Renal cortex interstitium (tissue), 11 donors: ENCODE results near the gene BAZ1B. TPM values are rescaled to one million over a fixed set of nuclear protein-coding genes. Genes with fewer than 3 reads are reported as not detected.
"Not testable (repeated sequence)": the region's sequence is repeated elsewhere in the genome, so short reads cannot be mapped to it uniquely, and the experiment has no call there.

ENCODE experiments used
- DNase-seq, 11 donors: peaks; one replicate each; pipeline ENCODE4 v3.0.0-alpha.2; 2013; ENCODE audit warnings: low read depth in 9 of 11, low spot score in 4 of 11; ENCODE audit errors: extremely low read depth in 1 of 11
- polyA plus RNA-seq, 3 donors: library from polyadenylated mRNA; unstranded; fragments of 120-200 nt; gene quantifications; one replicate each; pipeline ENCODE4 v1.2.1, GENCODE V29; 2013; ENCODE audit not compliant: insufficient read length in 3 of 3

The BAZ1B gene
- polyA plus RNA-seq, 3 donors: 60.4 to 84.6 (median 82.2) TPM

DNA sequence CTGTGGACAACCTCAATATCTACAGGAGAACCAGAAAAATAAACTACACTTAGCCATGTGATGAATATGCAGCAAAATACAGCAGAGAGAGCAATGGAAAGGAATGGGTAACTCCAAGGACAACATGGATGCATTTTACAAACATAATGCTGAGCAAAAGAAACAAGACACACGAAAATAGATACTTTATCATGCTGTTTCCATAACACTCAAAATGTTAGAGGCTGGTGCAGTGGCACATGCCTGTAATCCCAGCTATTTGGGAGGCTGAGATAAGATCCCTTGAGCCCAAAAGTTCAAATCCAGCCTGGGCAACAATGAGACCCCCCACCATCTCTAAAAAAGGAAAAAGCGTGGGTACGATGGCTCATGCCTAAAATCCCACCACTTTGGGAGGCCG lies 27.1 kb upstream of the BAZ1B start:
- no peak for DNase-seq

DNA sequence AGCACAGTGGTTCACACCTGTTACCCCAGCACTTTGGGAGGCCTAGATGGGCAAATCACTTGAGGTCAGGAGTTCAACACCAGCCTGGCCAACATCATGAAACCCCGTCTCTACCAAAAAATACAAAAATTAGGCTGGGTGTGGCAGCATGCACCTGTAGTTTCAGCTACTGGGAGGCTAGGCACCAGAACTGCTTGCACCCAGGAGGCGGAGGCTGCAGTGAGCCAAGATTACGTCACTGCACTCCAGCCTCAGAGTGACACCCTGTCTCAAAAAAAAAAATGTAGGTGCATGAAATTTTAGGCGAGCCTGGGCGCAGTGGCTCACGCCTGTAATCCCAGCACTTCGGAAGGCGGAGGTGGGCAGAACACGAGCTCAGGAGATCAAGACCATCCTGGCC lies 25.7 kb upstream of the BAZ1B start:
- DNase-seq: no peak

DNA sequence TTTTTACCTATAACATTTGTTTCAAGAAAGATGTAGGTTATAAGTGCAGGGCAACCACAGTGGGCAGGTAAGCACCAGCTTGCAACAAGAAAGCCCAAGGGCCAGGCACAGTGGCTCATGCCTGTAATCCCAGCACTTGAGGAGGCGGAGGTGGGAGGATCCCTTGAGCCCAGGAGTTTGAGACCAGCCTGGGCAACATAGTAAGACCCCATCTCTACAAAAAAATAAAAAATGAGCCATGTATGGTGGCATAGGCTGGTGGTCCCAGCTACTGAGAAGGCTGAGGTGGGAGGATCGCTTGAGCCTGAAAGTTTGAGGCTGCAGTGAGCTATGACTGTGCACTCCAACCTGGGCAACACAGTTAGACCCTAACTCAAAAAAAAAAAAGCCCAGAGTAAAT lies 22.6 kb upstream of the BAZ1B start:
- DNase-seq: no peak

DNA sequence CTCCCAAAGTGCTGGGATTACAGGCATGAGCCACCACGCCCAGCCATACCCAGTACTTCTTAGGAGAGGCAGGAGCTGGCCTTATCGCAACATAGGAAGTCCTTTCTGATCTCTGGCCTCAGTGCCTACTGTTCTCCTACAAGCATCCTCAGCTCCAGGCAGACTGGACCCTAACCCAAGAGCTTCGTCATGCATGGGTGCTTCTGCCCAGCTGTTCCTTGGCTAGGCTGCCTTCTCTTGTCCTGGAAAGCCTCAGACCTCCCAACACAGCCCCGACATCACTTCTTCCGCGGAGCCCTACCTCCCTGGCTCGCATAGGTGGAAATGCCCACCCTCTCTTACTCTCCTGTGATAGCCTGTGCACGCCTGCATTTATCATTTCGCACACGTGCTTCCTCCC lies 19.6 kb upstream of the BAZ1B start:
- no peak for DNase-seq

DNA sequence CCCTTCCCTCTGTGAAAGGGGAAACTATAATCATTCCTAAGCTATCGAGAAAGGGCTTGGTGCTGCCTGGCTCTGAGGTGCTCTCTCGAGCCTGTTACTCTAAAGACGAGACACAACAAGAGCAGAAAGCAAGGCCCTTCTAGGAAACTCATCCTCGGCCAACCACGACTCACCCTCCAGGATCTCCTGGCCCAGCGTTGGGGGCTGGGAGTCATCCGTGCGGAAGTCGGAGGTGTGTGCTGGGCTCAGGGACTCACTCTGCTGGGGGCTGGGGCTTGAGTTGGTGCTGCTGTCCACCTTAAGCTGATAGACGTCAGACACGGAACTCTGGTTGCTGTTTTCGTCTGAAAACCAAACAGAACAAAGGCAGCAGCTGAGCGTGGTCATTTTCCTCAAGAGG lies 17.6 kb upstream of the BAZ1B start:
- DNase-seq: no peak

DNA sequence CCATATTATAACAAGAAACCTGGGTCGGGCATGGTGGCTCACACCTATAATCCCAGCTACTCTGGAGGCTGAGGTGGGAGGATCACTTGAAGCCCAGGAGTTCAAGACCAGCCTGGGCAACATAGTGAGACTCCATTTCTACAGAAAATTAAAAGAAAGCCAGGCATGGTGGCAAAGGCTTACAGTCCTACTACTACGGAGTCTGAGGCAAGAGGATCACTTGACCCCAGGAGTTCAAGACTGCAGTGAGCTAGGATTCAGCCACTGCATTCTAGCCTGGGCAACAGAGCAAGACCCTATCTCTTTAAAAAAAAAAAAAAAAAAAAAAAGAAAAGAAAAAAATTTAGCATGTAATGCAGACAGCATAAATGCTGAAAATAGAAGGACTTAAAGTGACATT lies 16.4 kb upstream of the BAZ1B start:
- not testable (repeated sequence) for DNase-seq

DNA sequence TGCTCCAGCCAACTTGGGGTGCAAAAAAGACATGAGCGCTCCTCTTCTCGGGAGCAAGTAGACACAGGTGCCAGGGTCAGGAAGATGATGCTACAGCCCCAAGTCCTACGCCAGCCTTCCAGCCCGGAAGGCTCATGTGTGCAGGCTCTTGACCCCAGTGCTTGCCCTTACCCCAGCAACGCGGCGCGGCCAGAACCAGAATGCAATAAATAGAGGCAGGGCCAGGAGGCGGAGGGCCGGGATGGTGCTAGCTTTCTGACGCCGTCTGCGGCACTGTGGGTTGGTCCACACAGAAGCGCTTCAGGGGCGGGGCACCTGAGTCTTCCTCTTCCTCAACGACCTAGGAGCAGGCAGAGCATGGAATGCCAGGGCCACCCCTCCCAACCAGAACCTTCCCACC lies 15.0 kb upstream of the BAZ1B start:
- DNase-seq: no peak

DNA sequence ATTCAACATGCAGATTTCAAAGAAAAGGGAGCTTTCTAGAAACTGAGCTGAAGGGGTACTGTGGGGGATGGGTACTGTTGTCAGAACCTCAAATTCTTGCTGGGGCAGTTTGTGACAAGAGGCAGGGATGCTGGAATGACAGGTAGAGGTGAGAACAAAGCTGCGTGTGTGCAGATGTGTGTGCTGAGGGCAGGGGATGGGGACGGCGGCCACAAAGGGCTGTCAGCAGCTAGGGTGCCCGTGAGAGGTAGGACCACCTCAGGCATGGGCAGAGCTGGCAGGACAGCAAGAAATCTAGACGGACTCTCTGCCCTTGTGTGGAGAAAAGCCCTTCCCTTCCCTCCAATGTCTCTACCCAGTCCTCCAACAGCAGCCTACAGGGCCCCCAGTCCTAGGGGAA lies 14.4 kb upstream of the BAZ1B start:
- DNase-seq: no peak

DNA sequence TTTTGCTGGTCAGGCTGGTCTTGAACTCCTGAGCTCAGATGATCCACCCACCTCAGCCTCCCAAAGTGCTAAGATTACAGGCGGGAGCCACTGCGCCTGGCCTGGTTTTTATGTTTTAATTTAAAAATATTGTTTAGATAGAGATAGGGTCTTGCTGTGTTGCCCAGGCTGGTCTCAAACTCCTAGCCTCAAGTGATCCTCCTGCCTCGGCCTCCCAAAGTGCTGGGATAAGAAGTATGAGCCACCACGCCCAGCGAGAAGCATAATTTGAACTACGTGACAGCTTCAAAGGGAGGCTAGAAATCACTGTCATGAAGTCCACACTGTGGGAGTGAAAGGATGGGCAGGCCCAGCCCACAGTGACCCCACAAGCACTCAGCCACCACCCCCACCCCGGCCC lies 13.8 kb upstream of the BAZ1B start:
- DNase-seq: not testable (repeated sequence)

DNA sequence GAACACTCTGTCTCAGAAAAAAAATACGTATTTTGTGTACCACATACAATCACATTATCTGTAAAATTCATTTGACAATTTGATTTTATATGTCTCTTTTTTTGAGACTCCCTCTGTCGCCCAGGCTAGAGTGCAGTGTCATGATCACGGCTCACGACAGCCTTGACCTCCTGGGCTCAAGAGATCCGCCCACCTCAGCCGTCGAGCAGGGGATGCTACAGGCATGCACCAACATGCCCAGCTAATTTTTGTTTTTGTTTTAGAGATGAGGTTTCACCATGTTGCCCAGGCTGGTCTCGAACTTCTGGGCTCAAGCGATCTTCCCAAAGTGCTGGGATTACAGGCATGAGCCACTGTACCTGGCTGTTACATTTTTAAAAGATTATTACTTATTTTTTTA lies 11.6 kb upstream of the BAZ1B start:
- DNase-seq: no peak

DNA sequence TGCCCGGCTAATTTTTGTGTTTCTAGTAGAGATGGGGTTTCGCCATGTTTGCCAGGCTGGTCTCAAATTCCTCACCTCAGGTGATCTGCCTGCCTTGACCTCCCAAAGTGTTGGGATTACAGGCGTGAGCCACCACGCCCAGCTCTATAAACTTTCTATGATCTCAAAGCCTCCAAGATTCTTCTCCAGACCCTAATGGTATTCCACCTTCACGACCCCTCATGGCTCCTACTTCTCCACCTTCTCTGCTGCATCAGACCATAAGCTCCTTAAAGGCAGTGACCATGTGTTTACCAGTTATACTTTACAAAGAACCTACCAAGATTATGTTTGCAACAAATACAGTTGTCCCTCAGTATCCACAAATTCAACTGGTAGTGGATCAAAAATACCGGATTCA lies 10.1 kb upstream of the BAZ1B start:
- no peak for DNase-seq

DNA sequence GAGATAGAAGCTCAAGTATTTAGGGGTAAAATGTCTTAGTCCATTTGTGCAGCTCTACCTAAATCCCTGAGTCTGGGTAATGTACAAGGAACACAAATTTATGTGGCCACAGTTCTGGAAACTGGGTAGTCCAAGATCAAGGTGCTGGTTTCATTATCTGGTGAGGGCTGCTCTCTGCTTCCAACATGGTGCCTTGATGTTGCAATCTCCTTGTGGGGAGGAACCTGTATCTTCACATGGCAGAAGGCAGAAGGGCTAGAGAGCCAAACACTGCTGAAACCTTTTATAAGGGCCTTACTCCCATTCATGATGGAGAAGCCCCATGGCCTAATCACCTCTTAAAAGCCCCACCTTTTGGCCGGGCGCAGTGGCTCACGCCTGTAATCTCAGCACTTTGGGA lies 8.7 kb upstream of the BAZ1B start:
- DNase-seq: no peak

DNA sequence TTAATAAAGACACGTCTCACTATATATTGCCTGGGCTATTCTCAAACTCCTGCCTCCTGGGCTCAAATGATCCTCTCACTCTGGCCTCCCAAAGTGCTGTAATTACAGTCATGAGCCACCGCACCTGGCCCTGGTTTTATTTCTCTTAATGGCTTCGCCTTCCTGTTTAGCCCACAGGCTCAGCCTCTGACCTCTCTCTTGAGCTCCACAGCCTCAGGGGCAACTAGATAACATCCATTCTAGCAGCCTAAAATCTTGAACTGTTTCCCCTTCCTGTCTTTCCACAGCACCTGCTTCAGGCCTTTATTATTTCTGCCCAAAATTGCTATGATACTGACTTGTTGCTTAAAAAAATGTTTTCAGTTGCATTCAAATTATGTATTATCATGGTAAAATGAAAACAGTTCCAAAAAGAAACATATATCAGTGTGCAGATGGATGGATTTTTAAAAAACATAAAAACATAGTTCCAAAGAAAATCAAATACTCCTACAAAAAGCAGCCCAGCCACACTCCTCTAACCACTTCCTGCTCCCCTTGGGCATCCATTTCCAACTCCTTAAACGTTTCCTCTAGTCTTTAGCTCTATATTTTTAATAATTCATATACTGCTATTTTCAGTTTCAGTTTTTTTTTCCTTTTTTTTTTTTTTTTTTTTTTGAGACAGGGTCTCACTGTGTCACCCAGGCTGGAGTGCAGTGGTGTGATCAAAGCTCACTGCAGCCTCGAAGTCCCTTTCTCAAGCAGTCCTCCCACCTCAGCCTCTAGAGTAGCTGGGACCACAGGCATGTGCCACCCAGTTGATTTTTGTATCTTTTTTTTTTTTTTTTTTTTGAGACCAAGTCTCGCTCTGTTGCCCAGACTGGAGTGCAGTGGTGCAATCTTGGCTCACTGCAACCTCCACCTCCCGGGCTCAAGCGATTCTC lies 5.1 kb upstream of the BAZ1B start:
- no peak for DNase-seq

DNA sequence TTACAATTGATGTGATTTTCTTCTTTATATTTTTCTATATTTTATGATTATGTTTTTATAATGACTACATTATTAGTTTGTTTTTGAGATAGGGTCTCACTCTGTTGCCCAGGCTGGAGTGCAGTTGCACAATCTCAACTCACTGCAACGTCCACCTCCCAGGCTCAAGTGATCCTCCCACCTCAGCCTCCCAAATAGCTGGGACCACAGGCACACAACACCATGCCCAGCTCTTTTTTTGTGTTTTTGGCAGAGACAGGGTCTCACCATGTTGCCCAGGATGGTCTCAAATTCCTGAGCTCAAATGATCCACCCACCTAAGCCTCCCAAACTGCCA lies 4.0 kb upstream of the BAZ1B start:
- DNase-seq: not testable (repeated sequence)

DNA sequence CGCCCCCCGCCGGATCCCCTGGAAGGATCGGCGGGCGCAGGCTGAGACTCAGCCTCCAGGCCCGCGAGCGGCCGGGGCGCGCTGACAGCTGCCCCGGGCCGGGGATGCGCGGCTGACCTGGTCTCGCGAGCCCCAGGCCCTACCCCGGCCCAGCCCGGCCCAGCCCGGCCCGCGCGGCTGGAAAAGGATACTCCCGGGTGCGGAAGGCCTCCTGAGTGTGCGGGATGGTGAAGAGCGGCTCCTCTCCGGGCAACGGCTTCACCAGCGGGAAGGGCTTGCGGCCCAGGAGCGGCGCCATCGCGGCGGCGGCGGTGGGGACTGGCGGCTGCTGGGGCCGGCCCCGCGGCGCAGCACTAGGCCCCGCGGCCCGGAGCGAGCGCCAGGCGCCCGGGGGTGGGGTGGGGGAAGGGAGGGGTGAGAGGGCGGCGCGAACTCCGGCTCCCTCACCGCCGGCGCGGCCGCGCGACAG lies 423 bp downstream of the BAZ1B start:
- peak in 4 of 11 donors; percentile 19 to 41 (median 30) for DNase-seq

DNA sequence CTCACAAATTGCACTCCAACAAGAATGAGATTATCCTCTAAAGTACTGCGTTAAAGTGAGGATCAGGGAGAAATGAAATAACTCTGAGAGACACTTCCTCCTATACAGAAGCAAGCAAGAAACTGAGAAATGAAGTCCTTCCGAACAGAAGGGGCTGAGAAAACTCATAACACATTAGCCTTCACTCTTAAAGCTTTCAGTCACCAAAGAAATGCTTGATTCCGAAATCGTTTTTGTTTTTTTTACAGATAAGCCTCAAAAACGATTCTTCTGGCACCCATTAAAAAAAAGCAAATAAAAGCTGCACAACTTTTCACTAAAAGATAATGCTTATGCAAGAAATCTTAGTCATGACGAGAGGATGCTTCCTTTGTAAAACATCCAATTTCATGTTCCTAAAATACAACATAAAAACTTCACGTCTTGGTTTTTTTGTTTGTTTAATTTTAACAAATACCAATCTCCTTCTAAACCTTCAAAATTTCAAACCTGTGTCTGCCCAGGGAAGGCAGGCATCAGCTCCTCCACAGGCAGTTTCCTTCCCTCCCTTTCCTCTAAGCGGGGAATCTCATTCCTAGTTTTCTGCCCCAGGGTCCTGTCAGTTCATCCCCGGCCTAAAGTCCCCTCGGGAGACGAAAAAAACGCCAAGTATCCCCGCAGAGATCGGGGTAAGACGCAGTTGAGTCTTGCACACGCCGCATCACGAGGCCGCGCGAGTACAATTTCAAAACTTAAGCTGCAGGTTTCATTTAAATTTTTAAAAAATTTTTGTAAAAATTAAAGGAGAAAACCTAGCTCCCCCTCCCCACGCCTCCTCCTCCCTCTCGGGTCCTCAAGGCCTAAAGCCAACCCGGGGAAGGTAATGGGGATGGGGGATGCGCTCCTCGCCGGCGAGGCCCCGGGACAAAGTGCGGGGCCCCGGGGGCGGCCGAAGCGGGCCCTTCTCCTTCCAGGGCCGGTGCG lies 1.1 kb downstream of the BAZ1B start:
- no peak for DNase-seq

DNA sequence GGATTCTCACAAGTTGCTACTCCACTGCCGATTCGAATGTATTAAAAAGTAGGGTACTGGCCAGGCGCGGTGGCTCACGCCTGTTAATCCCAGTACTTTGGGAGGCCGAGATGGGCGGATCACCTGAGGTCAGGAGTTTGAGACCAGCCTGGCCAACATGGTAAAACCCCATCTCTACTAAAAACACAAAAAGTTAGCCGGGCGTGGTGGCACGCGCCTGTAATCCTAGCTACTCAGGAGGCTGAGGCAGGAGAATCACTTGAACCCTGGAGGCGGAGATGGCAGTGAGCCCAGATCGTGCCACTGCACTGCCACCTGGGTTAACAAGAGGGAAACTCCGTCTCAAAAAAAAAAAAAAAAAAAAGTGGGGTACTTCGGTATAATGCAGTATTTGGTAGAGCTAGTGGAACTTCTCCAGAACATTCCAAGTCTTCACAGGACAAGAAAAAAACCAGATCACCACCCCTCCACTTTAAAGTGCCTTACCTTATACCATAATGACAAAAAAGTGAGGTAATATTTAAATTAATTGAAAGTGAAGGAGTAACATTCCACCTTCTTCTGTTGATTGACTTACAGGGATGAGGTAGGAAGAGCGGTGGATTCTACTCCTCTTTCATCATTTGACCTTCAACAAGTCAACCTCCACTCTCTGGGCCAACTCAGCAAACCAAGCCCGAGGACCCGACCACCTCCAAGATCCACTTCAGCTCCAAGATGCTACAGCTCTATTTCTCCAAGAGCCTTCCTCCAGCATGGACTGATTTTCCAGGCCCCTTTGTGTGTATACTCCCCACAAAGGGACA lies 2.0 kb downstream of the BAZ1B start:
- DNase-seq: no peak

DNA sequence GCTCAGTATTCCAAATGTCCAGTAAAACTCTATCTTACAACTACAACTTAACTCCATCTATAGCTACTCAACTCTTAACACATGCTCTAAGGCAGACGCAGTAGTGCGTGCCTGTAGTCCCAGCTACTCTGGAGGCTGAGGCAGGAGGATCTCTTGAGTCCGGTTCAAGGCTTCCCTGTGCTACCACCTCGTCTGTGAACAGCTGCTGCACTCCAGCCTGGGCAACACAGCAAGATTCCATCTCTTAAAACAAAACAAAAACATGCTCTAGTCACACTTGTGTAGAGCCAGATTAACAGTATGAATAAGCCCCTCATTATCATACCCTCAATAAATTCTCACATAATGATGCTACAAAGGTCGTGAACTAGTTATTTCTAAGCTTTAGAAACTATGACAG lies 3.6 kb downstream of the BAZ1B start:
- no peak for DNase-seq

DNA sequence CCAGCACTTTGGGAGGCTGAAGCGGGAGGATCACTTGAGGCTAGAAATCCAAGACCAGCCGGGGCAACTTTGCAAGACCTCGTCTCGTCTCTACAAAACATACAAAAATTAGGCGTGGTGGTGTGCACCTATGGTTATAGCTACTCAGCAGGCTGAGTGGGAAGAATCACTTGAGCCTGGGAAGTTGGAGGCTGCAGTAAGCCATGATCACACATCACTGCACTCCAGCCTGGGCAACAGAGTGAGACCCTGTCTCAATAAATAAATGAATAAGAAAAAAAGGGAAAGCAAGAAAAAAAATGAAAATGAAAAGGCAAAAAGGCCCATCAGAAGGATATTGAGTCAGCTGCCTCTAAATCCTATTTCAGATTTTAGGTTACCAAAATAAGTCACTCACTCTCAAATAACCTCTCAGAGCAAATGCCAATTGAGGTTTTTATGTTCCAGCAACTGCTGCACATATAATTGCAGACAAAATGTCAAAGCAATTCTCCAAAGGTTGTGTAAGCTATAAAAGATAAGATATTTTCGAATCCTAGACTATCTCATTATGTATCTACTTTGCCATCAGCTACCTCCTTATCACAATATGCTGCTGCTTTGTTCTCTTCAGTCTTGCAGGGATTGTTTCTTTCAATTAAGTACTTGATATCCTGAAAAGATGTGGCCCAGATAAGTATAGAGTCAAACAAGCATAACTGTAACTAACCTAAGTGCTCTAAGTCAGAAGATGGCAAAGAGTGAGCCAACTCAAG lies 4.7 kb downstream of the BAZ1B start:
- no peak for DNase-seq
